H1 (cell line): ENCODE data around the gene CELSR3. TPM values are rescaled to one million over a fixed set of nuclear protein-coding genes. Genes with fewer than 3 reads are reported as not detected.

Experiments
- GTF2F1 ChIP-seq: IDR thresholded peaks from 2 replicates; pipeline ENCODE4 v1.6.1; 2012; ENCODE audit warnings: low read depth, low read length, improper control_type of control experiment, borderline replicate concordance
- KDM4A ChIP-seq: IDR thresholded peaks from one replicate; pipeline ENCODE4 v1.7.1; 2012; ENCODE audit warnings: low read depth, mild to moderate bottlenecking, moderate library complexity, low read length, inconsistent platforms; ENCODE audit not compliant: severe bottlenecking
- NRF1 ChIP-seq: IDR thresholded peaks from 2 replicates; pipeline ENCODE4 v1.6.1; 2011; ENCODE audit warnings: mild to moderate bottlenecking, low read depth, low read length, improper control_type of control experiment
- SAP30 ChIP-seq: fragments of 300-600 bp; sonication (generic); IDR thresholded peaks from 2 replicates; pipeline ENCODE4 v1.7.1; 2012; ENCODE audit warnings: low read length, moderate library complexity, mild to moderate bottlenecking, inconsistent platforms; ENCODE audit not compliant: insufficient read depth, insufficient replicate concordance
- SIN3A ChIP-seq, 2 experiments: IDR thresholded peaks in 1 of 2; conservative IDR thresholded peaks in 1 of 2; 2 replicates each; pipeline ENCODE4 v1.6.1; 2011 to 2012; ENCODE audit warnings: low read length in 2 of 2, improper control_type of control experiment in 1 of 2, low read depth in 1 of 2, mild to moderate bottlenecking in 1 of 2
- polyA plus RNA-seq, 7 experiments: library from polyadenylated mRNA; depleted of rRNA in 3 of 7; stranded (reverse) in 5 of 7; unstranded in 2 of 7; fragments of >200 nt in 5 of 7; fragments of 200-250 nt in 2 of 7; gene quantifications; 1 replicate in 5 of 7; 2 replicates in 1 of 7; 4 replicates in 1 of 7; pipeline versions ENCODE4 v1.2.1 to v1.2.3, GENCODE V29; 2011 to 2013; ENCODE audit warnings: missing spikeins in 2 of 7, mixed read lengths in 2 of 7
- total RNA-seq: library from RNA; stranded (reverse); fragmentation: NEBNext Ultra II Directional; extraction: Animal tissue kit (Norgen Biotek cat#: 25700); gene quantifications from 2 replicates; pipeline ENCODE4 v1.2.1, GENCODE V29; 2021
- TF ChIP-seq, protein P1 (sequence below): IDR thresholded peaks from 2 replicates; pipeline ENCODE4 v1.6.1; 2011; ENCODE audit warnings: low read length, improper control_type of control experiment

The CELSR3 gene
- total and polyA plus RNA-seq, 2 of the 8 experiments (the other 6 are each of a cell fraction or from before 2014, with no cell fraction given), result 11.6 to 29.5 TPM

DNA sequence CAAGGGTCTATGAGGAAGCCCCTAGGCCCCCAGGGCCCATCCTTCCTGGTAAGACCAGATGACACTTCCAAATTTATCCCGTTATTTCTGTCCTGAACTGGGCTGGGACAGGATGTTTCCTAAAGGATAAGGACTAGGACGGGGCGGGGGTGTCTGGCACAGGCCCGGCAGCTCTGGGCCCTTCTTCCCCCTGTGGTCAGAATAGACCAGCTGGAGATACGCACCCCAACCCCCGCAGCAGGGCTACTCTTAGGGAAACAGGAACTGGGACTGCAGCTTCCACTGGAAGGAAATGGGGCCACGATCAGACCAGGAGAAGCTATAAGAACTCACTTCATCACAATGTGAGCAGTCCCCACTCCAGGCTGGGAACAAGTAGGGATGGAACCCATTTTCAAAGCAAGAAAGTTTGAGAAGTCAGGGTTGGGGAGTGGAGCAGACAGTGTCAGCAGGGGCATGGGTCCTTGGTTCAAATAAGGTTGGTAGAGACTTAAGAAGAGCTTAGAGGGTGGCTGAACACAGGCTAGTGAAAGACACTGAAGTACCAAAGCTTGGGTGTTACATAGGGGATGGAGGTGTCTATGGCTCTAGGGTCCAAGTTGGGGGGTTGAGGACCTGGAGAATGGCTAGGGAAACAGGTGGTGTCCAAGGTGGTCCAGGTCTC lies 21.9 kb upstream of the CELSR3 start (continued):
- TF ChIP-seq, protein P1, sequence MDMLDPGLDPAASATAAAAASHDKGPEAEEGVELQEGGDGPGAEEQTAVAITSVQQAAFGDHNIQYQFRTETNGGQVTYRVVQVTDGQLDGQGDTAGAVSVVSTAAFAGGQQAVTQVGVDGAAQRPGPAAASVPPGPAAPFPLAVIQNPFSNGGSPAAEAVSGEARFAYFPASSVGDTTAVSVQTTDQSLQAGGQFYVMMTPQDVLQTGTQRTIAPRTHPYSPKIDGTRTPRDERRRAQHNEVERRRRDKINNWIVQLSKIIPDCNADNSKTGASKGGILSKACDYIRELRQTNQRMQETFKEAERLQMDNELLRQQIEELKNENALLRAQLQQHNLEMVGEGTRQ, result no peak
- TF ChIP-seq NRF1 (no peak), KDM4A (no peak), GTF2F1 (no peak), SAP30 (no peak), SIN3A (conservative IDR thresholded peaks at IDR 0.05 in 1 of 2, IDR thresholded peaks at IDR 0.05 in 1 of 2; ENCODE audit: low read depth in 1 of 2, low read length in 2 of 2) (no peak)
